GM08714 (cell line): ENCODE measurements around the gene DMD.
"Not testable (repeated sequence)": the region's sequence is repeated elsewhere in the genome, so short reads cannot be mapped to it uniquely, and the experiment has no call there.

Experiments
- H3K4me3 ChIP-seq: fragments of 200-500 bp; sonication (Bioruptor generic); 2 replicates; pipeline ENCODE4 v1.5.1; 2014; ENCODE audit warnings: mild to moderate bottlenecking, low read length, inconsistent platforms
- ZNF274 ChIP-seq: IDR thresholded peaks from 2 replicates; pipeline ENCODE4 v1.6.1; 2012; ENCODE audit warnings: mild to moderate bottlenecking, low read depth, low read length

DMD gene

GRCh38 chrX:32599156-32599555 lies 612.2 kb downstream of the DMD start:
- no peak overlapping the region for H3K4me3 ChIP-seq
- TF ChIP-seq ZNF274, result no peak

GRCh38 chrX:32598707-32599106 lies 612.6 kb downstream of the DMD start:
- no peak for TF ChIP-seq ZNF274
- H3K4me3 ChIP-seq, result no peak overlapping the region

- no peak for TF ChIP-seq ZNF274
These were observed 613.6 kb downstream of the DMD start for GRCh38 chrX:32597777-32598176.

GRCh38 chrX:32592786-32593185 lies 618.6 kb downstream of the DMD start:
- TF ChIP-seq ZNF274, result no peak
- H3K4me3 ChIP-seq, result no peak overlapping the region

More at GRCh38 chrX:32597777-32598176, 613.6 kb downstream of the DMD start:
- no peak overlapping the region for H3K4me3 ChIP-seq

- H3K4me3 ChIP-seq, result no peak overlapping the region
- TF ChIP-seq ZNF274, result no peak
These were observed 619.8 kb downstream of the DMD start for GRCh38 chrX:32591589-32591988.

- no peak for TF ChIP-seq ZNF274
- H3K4me3 ChIP-seq, result no peak overlapping the region
These were observed 628.6 kb downstream of the DMD start for GRCh38 chrX:32582729-32583128.

- H3K4me3 ChIP-seq, result no peak overlapping the region
These were observed 634.5 kb downstream of the DMD start for GRCh38 chrX:32576885-32577284.

GRCh38 chrX:32572644-32573043 lies 638.7 kb downstream of the DMD start:
- no peak overlapping the region for H3K4me3 ChIP-seq
- no peak for TF ChIP-seq ZNF274

More at GRCh38 chrX:32576885-32577284, 634.5 kb downstream of the DMD start:
- no peak for TF ChIP-seq ZNF274

- TF ChIP-seq ZNF274, result no peak
- no peak overlapping the region for H3K4me3 ChIP-seq
These were observed 639.8 kb downstream of the DMD start for GRCh38 chrX:32571579-32571978.

- TF ChIP-seq ZNF274, result no peak
- H3K4me3 ChIP-seq, result no peak overlapping the region
These were observed 649.1 kb downstream of the DMD start for GRCh38 chrX:32562261-32562660.

- TF ChIP-seq ZNF274, result no peak
- H3K4me3 ChIP-seq, result no peak overlapping the region
These were observed 666.2 kb downstream of the DMD start for GRCh38 chrX:32545101-32545500.

GRCh38 chrX:32538554-32538953 lies 672.8 kb downstream of the DMD start:
- TF ChIP-seq ZNF274, result no peak
- H3K4me3 ChIP-seq, result no peak overlapping the region

GRCh38 chrX:32533848-32534247 lies 677.5 kb downstream of the DMD start:
- H3K4me3 ChIP-seq, result no peak overlapping the region
- TF ChIP-seq ZNF274, result no peak

GRCh38 chrX:32532262-32532661 lies 679.1 kb downstream of the DMD start:
- no peak for TF ChIP-seq ZNF274
- no peak overlapping the region for H3K4me3 ChIP-seq

GRCh38 chrX:32530802-32531403 lies 680.4 kb downstream of the DMD start:
- no peak overlapping the region for H3K4me3 ChIP-seq
- TF ChIP-seq ZNF274, result no peak

GRCh38 chrX:32528451-32528850 lies 682.9 kb downstream of the DMD start:
- not testable (repeated sequence) for H3K4me3 ChIP-seq
